ENCODE measurements around the gene EFCAB13. TPM values are rescaled to one million over a fixed set of nuclear protein-coding genes. Genes with fewer than 3 reads are reported as not detected.

EFCAB13 gene
- total and polyA plus RNA-seq, 12 donors: 1.1 to 7.5 (median 3.4) TPM

Other genes with a start within 250 kb of the EFCAB13 start
- gene CDC27, start 134.7 kb upstream of the EFCAB13 start, total RNA-seq: 100 to 1,000 TPM in 2 of 9 donors, 10 to 100 TPM in 7; 33.9 to 153 (median 78.6) TPM
- gene CDC27, start 134.7 kb upstream of the EFCAB13 start, polyA plus RNA-seq: 10 to 100 TPM; 13.5 to 74.0 (median 21.1) TPM
- gene MYL4, start 114.6 kb upstream of the EFCAB13 start, total RNA-seq: 1 to 10 TPM in 2 of 9 donors, under 1 TPM in 2, not detected in 5; 0.36 to 4.9 (median 1.1) TPM
- gene MYL4, start 114.6 kb upstream of the EFCAB13 start, polyA plus RNA-seq: 1 to 10 TPM in 1 of 3 donors, under 1 TPM in 1, not detected in 1; 0.51 to 1.4 TPM
- gene ITGB3, start 70.1 kb upstream of the EFCAB13 start, total RNA-seq: 1 to 10 TPM in 7 of 9 donors, under 1 TPM in 2; 0.12 to 3.7 (median 1.6) TPM
- under 1 TPM; 0.40 to 0.84 (median 0.64) TPM for gene ITGB3, start 70.1 kb upstream of the EFCAB13 start, polyA plus RNA-seq
- gene NPEPPS, start 207.2 kb downstream of the EFCAB13 start, total RNA-seq: 100 to 1,000 TPM in 6 of 9 donors, 10 to 100 TPM in 3; 82.0 to 187 (median 128) TPM
- gene NPEPPS, start 207.2 kb downstream of the EFCAB13 start, polyA plus RNA-seq: 10 to 100 TPM; 37.9 to 87.5 (median 48.8) TPM

Measured in adrenal gland (tissue), 12 donors.